OCI-LY3 (cell line): ENCODE measurements around the gene ZHX3.

ENCODE experiments used
- H2AFZ ChIP-seq: fragments of 200-600, 300-600 bp; shearing (Covaris generic); 2 replicates; pipeline ENCODE4 v1.6.0; 2014; ENCODE audit warnings: antibody characterized with exemption, low read depth, low read length
- H3K27ac ChIP-seq: fragments of 200-600, 300-600 bp; sonication (generic); 2 replicates; pipeline ENCODE4 v1.5.1; 2014; ENCODE audit warnings: mild to moderate bottlenecking, low read length, moderate library complexity, mixed read lengths
- H3K27me3 ChIP-seq: fragments of 200-600, 300-600 bp; sonication (generic); 2 replicates; pipeline ENCODE4 v1.6.1; 2014; ENCODE audit warnings: low read depth, low read length, mixed read lengths
- H3K36me3 ChIP-seq: fragments of 200-600, 300-600 bp; sonication (generic); replicated peaks from 2 replicates; pipeline ENCODE3; 2014; ENCODE audit warnings: low read depth, low read length, mixed read lengths
- H3K4me1 ChIP-seq: fragments of 300-600, 200-600 bp; sonication (generic); 2 replicates; pipeline ENCODE4 v1.6.1; 2014; ENCODE audit warnings: low read length, mixed read lengths
- H3K4me2 ChIP-seq: fragments of 200-600, 300-600 bp; sonication (generic); 2 replicates; pipeline ENCODE4 v1.6.1; 2014; ENCODE audit warnings: low read length, mixed read lengths
- H3K4me3 ChIP-seq: fragments of 300-600, 200-600 bp; sonication (generic); 2 replicates; pipeline ENCODE4 v1.5.1; 2014; ENCODE audit warnings: antibody characterized with exemption, mild to moderate bottlenecking, low read length, moderate library complexity
- H3K79me2 ChIP-seq: fragments of 300-600, 200-600 bp; shearing (Covaris generic); 2 replicates; pipeline ENCODE4 v1.6.1; 2014; ENCODE audit warnings: mild to moderate bottlenecking, low read length, mixed read lengths
- H3K9ac ChIP-seq: fragments of 300-600, 200-600 bp; shearing (Covaris generic); 2 replicates; pipeline ENCODE4 v1.6.0; 2014; ENCODE audit warnings: mild to moderate bottlenecking, low read length, moderate library complexity
- H3K9me3 ChIP-seq: fragments of 200-600, 300-600 bp; shearing (Covaris generic); 2 replicates; pipeline ENCODE4 v1.6.1; 2014; ENCODE audit warnings: low read length, mixed read lengths; ENCODE audit not compliant: insufficient read depth
- H4K20me1 ChIP-seq: fragments of 200-600, 300-600 bp; sonication (generic); 2 replicates; pipeline ENCODE4 v1.6.1; 2016; ENCODE audit warnings: low read length, mixed read lengths; ENCODE audit not compliant: insufficient read depth
- CTCF ChIP-seq: fragments of 200-600, 300-600 bp; sonication (generic); IDR thresholded peaks from 2 replicates; pipeline ENCODE4 v1.5.1; 2014; ENCODE audit warnings: antibody characterized with exemption, low read length, low read depth
- EZH2phosphoT487 ChIP-seq: fragments of 200-600 bp; shearing (Covaris generic); IDR thresholded peaks from 2 replicates; pipeline ENCODE4 v1.6.1; 2018; ENCODE audit warnings: antibody characterized with exemption, mixed run types, low read depth

The ZHX3 gene

GRCh38 chr20:41175727-41176330 lies 141.7 kb downstream of the ZHX3 start:
- Histone ChIP-seq H3K79me2 (no peaks in the 10 kb centered on the region), H3K27ac (no peak overlapping the region), H3K4me3 (no peak overlapping the region), H3K36me3 (peaks cover 60% of the 10 kb centered on the region), H2AFZ (no peak overlapping the region), H3K27me3 (no peaks in the 10 kb centered on the region), H3K4me2 (no peak overlapping the region), H3K9ac (no peak overlapping the region), H3K4me1 (no peaks in the 10 kb centered on the region), H3K9me3 (no peaks in the 10 kb centered on the region), H4K20me1 (peaks cover 6% of the 10 kb centered on the region; the same call in 1 of the 2 replicates)
- TF ChIP-seq CTCF: no peak
- no peak for TF ChIP-seq EZH2phosphoT487

- H3K4me3 ChIP-seq: no peak overlapping the region
- no peaks in the 10 kb centered on the region for H3K27me3 ChIP-seq
- no peak overlapping the region for H3K9ac ChIP-seq
- H2AFZ ChIP-seq: no peak overlapping the region
- no peak for TF ChIP-seq CTCF
- no peak for TF ChIP-seq EZH2phosphoT487
- H4K20me1 ChIP-seq: peaks cover 6% of the 10 kb centered on the region; the same call in 1 of the 2 replicates
- H3K4me2 ChIP-seq: no peak overlapping the region
- H3K9me3 ChIP-seq: no peaks in the 10 kb centered on the region
- H3K27ac ChIP-seq: no peak overlapping the region
- no peaks in the 10 kb centered on the region for H3K4me1 ChIP-seq
- peaks cover 64% of the 10 kb centered on the region for H3K36me3 ChIP-seq
- H3K79me2 ChIP-seq: no peaks in the 10 kb centered on the region
Measured at GRCh38 chr20:41175201-41175651, 142.3 kb downstream of the ZHX3 start.

GRCh38 chr20:41174782-41175181 lies 142.7 kb downstream of the ZHX3 start:
- Histone ChIP-seq H3K9ac (no peak overlapping the region), H3K79me2 (no peaks in the 10 kb centered on the region), H3K4me3 (no peak overlapping the region), H3K4me2 (no peak overlapping the region), H3K36me3 (peaks cover 68% of the 10 kb centered on the region), H2AFZ (no peak overlapping the region), H3K27ac (no peak overlapping the region), H4K20me1 (peaks cover 6% of the 10 kb centered on the region; the same call in 1 of the 2 replicates), H3K27me3 (no peaks in the 10 kb centered on the region), H3K9me3 (no peaks in the 10 kb centered on the region), H3K4me1 (no peaks in the 10 kb centered on the region)
- TF ChIP-seq CTCF: no peak
- no peak for TF ChIP-seq EZH2phosphoT487

GRCh38 chr20:41174373-41174772 lies 143.2 kb downstream of the ZHX3 start:
- no peak overlapping the region for H3K9ac ChIP-seq

More at GRCh38 chr20:41174373-41174772, 143.2 kb downstream of the ZHX3 start:
- no peak for TF ChIP-seq EZH2phosphoT487
- no peak for TF ChIP-seq CTCF
- Histone ChIP-seq H3K27ac (no peak overlapping the region), H3K36me3 (peaks cover 72% of the 10 kb centered on the region), H4K20me1 (peaks cover 6% of the 10 kb centered on the region; the same call in 1 of the 2 replicates), H2AFZ (no peak overlapping the region), H3K4me1 (no peaks in the 10 kb centered on the region), H3K79me2 (no peaks in the 10 kb centered on the region), H3K27me3 (no peaks in the 10 kb centered on the region), H3K4me2 (no peak overlapping the region), H3K4me3 (no peak overlapping the region), H3K9me3 (no peaks in the 10 kb centered on the region)
